ENCODE data around the gene CHP1. TPM values are rescaled to one million over a fixed set of nuclear protein-coding genes. Genes with fewer than 3 reads are reported as not detected.

Gene CHP1
- total RNA-seq, 2 donors from 2014 or later, result 65.3 to 115 TPM

GRCh38 chr15:41203395-41203794, 27.7 kb upstream of the CHP1 start:
- no peaks in the 10 kb centered on the region for H3K27me3 ChIP-seq (replicated peaks; ENCODE audit: insufficient read depth)
- no peak overlapping the region for H3K4me3 ChIP-seq
- H3K36me3 ChIP-seq, result no peaks in the 10 kb centered on the region
- TF ChIP-seq, protein P1, sequence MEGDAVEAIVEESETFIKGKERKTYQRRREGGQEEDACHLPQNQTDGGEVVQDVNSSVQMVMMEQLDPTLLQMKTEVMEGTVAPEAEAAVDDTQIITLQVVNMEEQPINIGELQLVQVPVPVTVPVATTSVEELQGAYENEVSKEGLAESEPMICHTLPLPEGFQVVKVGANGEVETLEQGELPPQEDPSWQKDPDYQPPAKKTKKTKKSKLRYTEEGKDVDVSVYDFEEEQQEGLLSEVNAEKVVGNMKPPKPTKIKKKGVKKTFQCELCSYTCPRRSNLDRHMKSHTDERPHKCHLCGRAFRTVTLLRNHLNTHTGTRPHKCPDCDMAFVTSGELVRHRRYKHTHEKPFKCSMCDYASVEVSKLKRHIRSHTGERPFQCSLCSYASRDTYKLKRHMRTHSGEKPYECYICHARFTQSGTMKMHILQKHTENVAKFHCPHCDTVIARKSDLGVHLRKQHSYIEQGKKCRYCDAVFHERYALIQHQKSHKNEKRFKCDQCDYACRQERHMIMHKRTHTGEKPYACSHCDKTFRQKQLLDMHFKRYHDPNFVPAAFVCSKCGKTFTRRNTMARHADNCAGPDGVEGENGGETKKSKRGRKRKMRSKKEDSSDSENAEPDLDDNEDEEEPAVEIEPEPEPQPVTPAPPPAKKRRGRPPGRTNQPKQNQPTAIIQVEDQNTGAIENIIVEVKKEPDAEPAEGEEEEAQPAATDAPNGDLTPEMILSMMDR (IDR thresholded peaks at IDR 0.05), result no peak
- no peak for ATAC-seq (ENCODE audit: insufficient number of reproducible peaks, low FRiP score, low read depth)
- H3K9me3 ChIP-seq, result no peaks in the 10 kb centered on the region
- no peak for DNase-seq (ENCODE audit: low spot score)
- H3K27ac ChIP-seq, result no peak overlapping the region
- H3K4me1 ChIP-seq (ENCODE audit: control insufficient read depth in 1 of 2, low read depth in 2 of 2), result no peaks in the 10 kb centered on the region

- Histone ChIP-seq H3K36me3 (no peaks in the 10 kb centered on the region), H3K4me3 (no peak overlapping the region), H3K27ac (no peak overlapping the region), H3K9me3 (no peaks in the 10 kb centered on the region), H3K27me3 (replicated peaks; ENCODE audit: insufficient read depth) (no peaks in the 10 kb centered on the region), H3K4me1 (ENCODE audit: control insufficient read depth in 1 of 2, low read depth in 2 of 2) (no peaks in the 10 kb centered on the region)
- ATAC-seq (ENCODE audit: insufficient number of reproducible peaks, low FRiP score, low read depth) (no peak), DNase-seq (ENCODE audit: low spot score) (no peak)
- TF ChIP-seq, protein P1 (IDR thresholded peaks at IDR 0.05), result no peak
Observed at GRCh38 chr15:41205315-41205714, 25.8 kb upstream of the CHP1 start.

DNA sequence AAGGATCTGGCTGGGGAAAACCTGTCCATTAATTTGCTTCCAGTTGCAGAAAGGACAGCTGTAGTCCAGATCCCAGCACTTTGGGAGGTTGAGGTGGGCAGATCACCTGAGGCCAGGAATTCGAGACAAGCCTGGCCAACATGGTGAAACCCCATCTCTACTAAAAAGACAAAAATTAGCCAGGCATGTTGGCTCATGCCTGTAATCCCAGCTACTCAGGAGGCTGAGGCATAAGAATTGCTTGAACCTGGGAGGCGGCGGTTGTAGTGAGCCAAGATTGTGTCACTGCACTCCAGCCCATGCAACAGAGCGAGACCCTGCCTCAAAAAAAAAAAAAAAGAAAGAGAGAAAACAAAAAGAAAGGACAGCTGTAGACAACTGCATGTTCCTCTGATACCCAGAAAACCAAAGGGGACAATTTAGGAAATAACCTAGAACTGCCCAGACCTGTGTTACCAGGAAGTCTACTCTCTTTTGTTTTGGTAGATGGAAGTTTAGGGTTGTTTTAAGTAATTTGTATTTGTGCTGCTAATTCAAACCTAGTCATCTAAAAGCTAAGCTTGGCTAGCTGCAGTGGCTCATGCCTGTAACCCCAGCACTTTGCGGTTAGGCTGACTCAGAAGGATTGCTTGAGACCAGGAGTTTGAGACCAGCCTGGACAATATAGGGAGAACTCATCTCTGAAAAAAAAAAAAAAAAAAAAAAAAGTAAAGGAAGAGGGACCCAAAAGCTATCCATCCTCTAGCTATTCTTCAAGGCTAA, 23.2 kb upstream of the CHP1 start:
- ATAC-seq (ENCODE audit: insufficient number of reproducible peaks, low FRiP score, low read depth) (no peak), DNase-seq (ENCODE audit: low spot score) (no peak)
- H3K4me1 ChIP-seq (ENCODE audit: control insufficient read depth in 1 of 2, low read depth in 2 of 2), result no peaks in the 10 kb centered on the region
- no peaks in the 10 kb centered on the region for H3K27me3 ChIP-seq (replicated peaks; ENCODE audit: insufficient read depth)
- TF ChIP-seq, protein P1 (IDR thresholded peaks at IDR 0.05), result no peak
- H3K9me3 ChIP-seq, result no peaks in the 10 kb centered on the region
- no peaks in the 10 kb centered on the region for H3K36me3 ChIP-seq
- no peak overlapping the region for H3K4me3 ChIP-seq
- H3K27ac ChIP-seq, result no peak overlapping the region

GRCh38 chr15:41215708-41216107, 15.4 kb upstream of the CHP1 start:
- Histone ChIP-seq H3K4me1 (ENCODE audit: control insufficient read depth in 1 of 2, low read depth in 2 of 2) (no peaks in the 10 kb centered on the region), H3K27me3 (replicated peaks; ENCODE audit: insufficient read depth) (peaks cover 4% of the 10 kb centered on the region), H3K36me3 (no peaks in the 10 kb centered on the region), H3K4me3 (no peak overlapping the region), H3K9me3 (no peaks in the 10 kb centered on the region), H3K27ac (no peak overlapping the region)
- ATAC-seq (ENCODE audit: insufficient number of reproducible peaks, low FRiP score, low read depth) (no peak), DNase-seq (ENCODE audit: low spot score) (no peak)
- TF ChIP-seq, protein P1 (IDR thresholded peaks at IDR 0.05), result no peak

DNA sequence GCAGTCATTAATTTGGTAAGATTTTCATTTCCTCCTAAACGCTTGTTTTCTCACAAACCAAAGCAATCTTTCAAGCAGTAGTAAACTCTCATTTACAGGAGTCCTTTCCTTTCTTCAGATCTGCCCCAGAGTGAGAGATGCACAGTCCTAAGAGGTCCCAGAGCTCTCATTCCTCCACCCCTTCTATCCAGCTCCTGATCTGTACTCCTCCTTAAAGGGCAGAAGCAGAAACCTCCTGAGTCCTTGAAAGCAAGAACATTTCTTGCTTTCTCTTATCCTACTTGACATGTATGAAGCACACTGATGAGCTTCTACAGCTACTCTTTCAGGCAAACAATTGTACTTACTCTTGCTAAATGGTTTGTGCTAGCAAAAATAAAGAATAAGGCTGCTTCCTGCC, 12.2 kb upstream of the CHP1 start:
- Histone ChIP-seq H3K36me3 (no peaks in the 10 kb centered on the region), H3K27ac (no peak overlapping the region), H3K4me1 (ENCODE audit: control insufficient read depth in 1 of 2, low read depth in 2 of 2) (no peaks in the 10 kb centered on the region), H3K27me3 (replicated peaks; ENCODE audit: insufficient read depth) (peaks cover 4% of the 10 kb centered on the region), H3K4me3 (no peak overlapping the region), H3K9me3 (no peaks in the 10 kb centered on the region)
- TF ChIP-seq, protein P1 (IDR thresholded peaks at IDR 0.05), result no peak
- DNase-seq (ENCODE audit: low spot score) (no peak), ATAC-seq (ENCODE audit: insufficient number of reproducible peaks, low FRiP score, low read depth) (no peak)

Data from thoracic aorta (tissue), 2 donors.